ENCODE measurements around the gene PLXND1.
"Not testable (repeated sequence)": the region's sequence is repeated elsewhere in the genome, so short reads cannot be mapped to it uniquely, and the experiment has no call there.

Gene PLXND1

GRCh38 chr3:129612534-129613366 is 6.3 kb upstream of the PLXND1 start:
- H3K27ac ChIP-seq, result peak overlapping the region; percentile 56 to 76
- no peak for DNase-seq (ENCODE audit: low spot score)
- TF ChIP-seq CTCF (IDR thresholded peaks at IDR 0.05), result no peak
- H3K4me3 ChIP-seq, result no peak overlapping the region

GRCh38 chr3:129611812-129612533 is 5.5 kb upstream of the PLXND1 start:
- Histone ChIP-seq H3K27ac (peak overlapping the region; percentile 56 to 76), H3K4me3 (no peak overlapping the region)
- TF ChIP-seq CTCF (IDR thresholded peaks at IDR 0.05), result no peak
- no peak for DNase-seq (ENCODE audit: low spot score)

- H3K4me3 ChIP-seq, result no peak overlapping the region
- TF ChIP-seq CTCF (IDR thresholded peaks at IDR 0.05), result no peak
- no peak for DNase-seq (ENCODE audit: low spot score)
- H3K27ac ChIP-seq, result peak overlapping the region; percentile 56 to 76
Measured at GRCh38 chr3:129611446-129611800, 4.9 kb upstream of the PLXND1 start.

GRCh38 chr3:129610794-129611445 is 4.4 kb upstream of the PLXND1 start:
- H3K4me3 ChIP-seq, result not testable (repeated sequence)

GRCh38 chr3:129610276-129610675 is 3.8 kb upstream of the PLXND1 start:
- no peak for DNase-seq (ENCODE audit: low spot score)
- Histone ChIP-seq H3K4me3 (no peak overlapping the region), H3K27ac (peak overlapping the region in 1 of 2 donors; percentile 98)
- no peak for TF ChIP-seq CTCF (IDR thresholded peaks at IDR 0.05)

More at GRCh38 chr3:129610794-129611445, 4.4 kb upstream of the PLXND1 start:
- DNase-seq (ENCODE audit: low spot score), result not testable (repeated sequence)
- H3K27ac ChIP-seq, result peak overlapping the region in 1 of 2 donors; percentile 76

- no peak for TF ChIP-seq CTCF (IDR thresholded peaks at IDR 0.05)
- H3K4me3 ChIP-seq, result no peak overlapping the region
- no peak for DNase-seq (ENCODE audit: low spot score)
- H3K27ac ChIP-seq, result peak overlapping the region; percentile 50 to 98
Measured at GRCh38 chr3:129609591-129610182, 3.2 kb upstream of the PLXND1 start.
